ENCODE measurements around the gene CDRT4. TPM values are rescaled to one million over a fixed set of nuclear protein-coding genes. Genes with fewer than 3 reads are reported as not detected.
A peak's percentile ranks its signal among the peaks of the same experiment; 100 is the strongest.

The CDRT4 gene
- total RNA-seq, 1 donor: 3.3 TPM

GRCh38 chr17:15510361-15510760 is 42.9 kb upstream of the CDRT4 start:
- H3K9me3 ChIP-seq (ENCODE audit: low read depth, low read length): no peaks in the 10 kb centered on the region
- TF ChIP-seq, protein P1, sequence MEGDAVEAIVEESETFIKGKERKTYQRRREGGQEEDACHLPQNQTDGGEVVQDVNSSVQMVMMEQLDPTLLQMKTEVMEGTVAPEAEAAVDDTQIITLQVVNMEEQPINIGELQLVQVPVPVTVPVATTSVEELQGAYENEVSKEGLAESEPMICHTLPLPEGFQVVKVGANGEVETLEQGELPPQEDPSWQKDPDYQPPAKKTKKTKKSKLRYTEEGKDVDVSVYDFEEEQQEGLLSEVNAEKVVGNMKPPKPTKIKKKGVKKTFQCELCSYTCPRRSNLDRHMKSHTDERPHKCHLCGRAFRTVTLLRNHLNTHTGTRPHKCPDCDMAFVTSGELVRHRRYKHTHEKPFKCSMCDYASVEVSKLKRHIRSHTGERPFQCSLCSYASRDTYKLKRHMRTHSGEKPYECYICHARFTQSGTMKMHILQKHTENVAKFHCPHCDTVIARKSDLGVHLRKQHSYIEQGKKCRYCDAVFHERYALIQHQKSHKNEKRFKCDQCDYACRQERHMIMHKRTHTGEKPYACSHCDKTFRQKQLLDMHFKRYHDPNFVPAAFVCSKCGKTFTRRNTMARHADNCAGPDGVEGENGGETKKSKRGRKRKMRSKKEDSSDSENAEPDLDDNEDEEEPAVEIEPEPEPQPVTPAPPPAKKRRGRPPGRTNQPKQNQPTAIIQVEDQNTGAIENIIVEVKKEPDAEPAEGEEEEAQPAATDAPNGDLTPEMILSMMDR (IDR thresholded peaks at IDR 0.05; ENCODE audit: extremely low read depth, low read depth, low read length): no peak
- DNase-seq (ENCODE audit: insufficient read length, low spot score, missing footprints): peak; percentile 88
- no peak overlapping the region for H2AFZ ChIP-seq (ENCODE audit: low read length)
- H3K36me3 ChIP-seq (ENCODE audit: insufficient read depth, low read length): peaks cover 9% of the 10 kb centered on the region
- peaks cover 33% of the 10 kb centered on the region for H3K4me1 ChIP-seq (ENCODE audit: insufficient read depth, low read length)
- H3K4me3 ChIP-seq (ENCODE audit: insufficient read depth, low read length): no peak overlapping the region
- peak overlapping the region; percentile 2 for H3K27ac ChIP-seq (ENCODE audit: low read depth, low read length)
- peaks cover 2% of the 10 kb centered on the region for H4K20me1 ChIP-seq (ENCODE audit: insufficient read depth, low read length)
- H3K4me2 ChIP-seq (ENCODE audit: insufficient read depth, low read length): no peak overlapping the region
- H3K79me2 ChIP-seq (ENCODE audit: insufficient read depth, low read length): no peaks in the 10 kb centered on the region
- H3K27me3 ChIP-seq (ENCODE audit: insufficient read depth, low read length): no peaks in the 10 kb centered on the region

DNA sequence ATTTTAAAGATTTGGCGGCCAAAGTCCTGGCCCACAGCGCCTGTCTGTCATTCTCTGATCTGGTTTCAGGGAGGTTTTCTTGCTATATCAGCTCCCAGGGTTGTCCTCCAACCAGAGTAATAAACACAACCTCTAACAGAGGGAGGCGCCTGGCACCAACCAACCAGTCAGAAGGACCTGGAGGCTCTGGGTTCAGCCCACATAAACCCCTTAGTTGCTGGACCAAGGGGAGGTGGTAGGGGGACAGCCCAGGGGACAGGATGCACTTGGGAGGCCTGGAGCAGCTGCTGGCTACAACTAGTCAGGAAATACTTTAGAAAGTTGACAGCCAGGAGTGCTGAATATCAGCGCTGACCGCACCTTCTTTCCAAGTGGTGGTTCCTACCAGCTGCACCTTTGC is 41.7 kb upstream of the CDRT4 start:
- H3K9me3 ChIP-seq (ENCODE audit: low read depth, low read length): no peaks in the 10 kb centered on the region
- H3K27me3 ChIP-seq (ENCODE audit: insufficient read depth, low read length): no peaks in the 10 kb centered on the region
- TF ChIP-seq, protein P1 (IDR thresholded peaks at IDR 0.05; ENCODE audit: extremely low read depth, low read depth, low read length): no peak
- no peaks in the 10 kb centered on the region for H3K79me2 ChIP-seq (ENCODE audit: insufficient read depth, low read length)
- H3K4me1 ChIP-seq (ENCODE audit: insufficient read depth, low read length): peaks cover 24% of the 10 kb centered on the region
- no peak overlapping the region for H3K27ac ChIP-seq (ENCODE audit: low read depth, low read length)
- no peak overlapping the region for H3K4me2 ChIP-seq (ENCODE audit: insufficient read depth, low read length)
- H3K36me3 ChIP-seq (ENCODE audit: insufficient read depth, low read length): peaks cover 4% of the 10 kb centered on the region
- DNase-seq (ENCODE audit: insufficient read length, low spot score, missing footprints): no peak
- peaks cover 2% of the 10 kb centered on the region for H4K20me1 ChIP-seq (ENCODE audit: insufficient read depth, low read length)
- H3K4me3 ChIP-seq (ENCODE audit: insufficient read depth, low read length): no peak overlapping the region
- H2AFZ ChIP-seq (ENCODE audit: low read length): no peak overlapping the region

DNA sequence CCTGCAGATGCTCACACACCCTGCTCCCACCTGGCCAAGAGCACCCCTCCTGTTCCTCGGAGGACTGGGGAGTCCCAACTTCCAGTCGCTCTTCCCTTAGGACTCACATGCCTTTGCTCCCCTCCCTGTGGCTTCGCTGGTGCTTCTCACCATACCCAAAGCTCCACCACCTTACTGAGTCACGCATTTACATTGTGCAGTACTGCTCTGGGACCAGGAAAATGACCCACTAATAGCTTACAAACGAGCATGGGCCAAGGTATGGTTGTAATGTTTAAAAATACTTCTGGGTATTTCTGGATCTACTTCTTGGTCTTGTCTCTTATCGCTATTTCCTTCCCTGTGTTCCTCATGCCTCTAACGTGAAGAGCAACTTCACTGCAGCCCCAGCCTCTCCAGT is 41.0 kb upstream of the CDRT4 start:
- Histone ChIP-seq H2AFZ (ENCODE audit: low read length) (no peak overlapping the region), H3K4me1 (ENCODE audit: insufficient read depth, low read length) (peaks cover 18% of the 10 kb centered on the region), H3K27me3 (ENCODE audit: insufficient read depth, low read length) (no peaks in the 10 kb centered on the region), H4K20me1 (ENCODE audit: insufficient read depth, low read length) (peaks cover 2% of the 10 kb centered on the region), H3K36me3 (ENCODE audit: insufficient read depth, low read length) (peaks cover 4% of the 10 kb centered on the region), H3K4me2 (ENCODE audit: insufficient read depth, low read length) (no peak overlapping the region), H3K9me3 (ENCODE audit: low read depth, low read length) (no peaks in the 10 kb centered on the region), H3K4me3 (ENCODE audit: insufficient read depth, low read length) (no peak overlapping the region), H3K79me2 (ENCODE audit: insufficient read depth, low read length) (no peaks in the 10 kb centered on the region), H3K27ac (ENCODE audit: low read depth, low read length) (no peak overlapping the region)
- TF ChIP-seq, protein P1 (IDR thresholded peaks at IDR 0.05; ENCODE audit: extremely low read depth, low read depth, low read length): no peak
- no peak for DNase-seq (ENCODE audit: insufficient read length, low spot score, missing footprints)

- Histone ChIP-seq H3K4me2 (ENCODE audit: insufficient read depth, low read length) (no peak overlapping the region), H3K79me2 (ENCODE audit: insufficient read depth, low read length) (no peaks in the 10 kb centered on the region), H3K4me1 (ENCODE audit: insufficient read depth, low read length) (peaks cover 14% of the 10 kb centered on the region), H4K20me1 (ENCODE audit: insufficient read depth, low read length) (peaks cover 2% of the 10 kb centered on the region), H2AFZ (ENCODE audit: low read length) (no peak overlapping the region), H3K36me3 (ENCODE audit: insufficient read depth, low read length) (peaks cover 4% of the 10 kb centered on the region), H3K27me3 (ENCODE audit: insufficient read depth, low read length) (no peaks in the 10 kb centered on the region), H3K27ac (ENCODE audit: low read depth, low read length) (no peak overlapping the region), H3K9me3 (ENCODE audit: low read depth, low read length) (no peaks in the 10 kb centered on the region), H3K4me3 (ENCODE audit: insufficient read depth, low read length) (no peak overlapping the region)
- TF ChIP-seq, protein P1 (IDR thresholded peaks at IDR 0.05; ENCODE audit: extremely low read depth, low read depth, low read length): no peak
- no peak for DNase-seq (ENCODE audit: insufficient read length, low spot score, missing footprints)
Measured at GRCh38 chr17:15507896-15508295, 40.5 kb upstream of the CDRT4 start.

All from osteoblast (primary cell).